AG20443 (cell line): Measurements from ENCODE around the gene KRTAP4-1.
A peak's percentile ranks its signal among the peaks of the same experiment; 100 is the strongest.
"Not testable (repeated sequence)": the region's sequence is repeated elsewhere in the genome, so short reads cannot be mapped to it uniquely, and the experiment has no call there.

ENCODE experiments used
- DNase-seq: peaks from one replicate; pipeline ENCODE4 v3.0.0; 2012; ENCODE audit warnings: low spot score, mixed read lengths

The KRTAP4-1 gene

DNA sequence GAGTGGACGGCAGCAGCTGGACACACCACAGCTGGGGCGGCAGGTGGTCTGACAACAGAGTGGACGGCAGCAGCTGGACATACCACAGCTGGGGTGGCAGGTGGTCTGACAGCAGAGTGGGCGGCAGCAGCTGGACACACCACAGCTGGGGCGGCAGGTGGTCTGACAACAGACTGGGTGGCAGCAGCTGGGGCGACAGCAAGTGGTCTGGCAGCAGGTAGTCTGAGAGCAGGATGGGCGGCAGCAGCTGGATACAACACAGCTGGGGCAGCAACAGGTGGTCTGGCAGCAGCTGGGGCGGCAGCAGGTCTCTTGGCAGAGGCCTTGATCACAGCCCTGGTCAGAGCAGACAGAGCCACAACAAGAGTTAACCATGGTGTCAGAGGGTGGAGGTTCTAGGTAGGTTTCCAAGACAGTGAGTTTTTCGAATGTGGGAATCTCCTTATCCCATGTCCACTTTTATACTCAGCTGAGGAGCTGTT lies at the start of gene KRTAP4-1:
TSS of gene KRTAP4-1 (minus strand) at position 432 of the 482 bp plus-strand sequence. CDS start at position 375, 57 bp downstream.
- DNase-seq = no peak

GRCh38 chr17:41232399-41233105 lies 47.8 kb upstream of the KRTAP4-1 start, which contains the start of gene KRTAP9-3:
Gene KRTAP9-3 (plus strand): TSS chr17:41232449. CDS start chr17:41232502, 53 bp downstream.
- not testable (repeated sequence) for DNase-seq

DNA sequence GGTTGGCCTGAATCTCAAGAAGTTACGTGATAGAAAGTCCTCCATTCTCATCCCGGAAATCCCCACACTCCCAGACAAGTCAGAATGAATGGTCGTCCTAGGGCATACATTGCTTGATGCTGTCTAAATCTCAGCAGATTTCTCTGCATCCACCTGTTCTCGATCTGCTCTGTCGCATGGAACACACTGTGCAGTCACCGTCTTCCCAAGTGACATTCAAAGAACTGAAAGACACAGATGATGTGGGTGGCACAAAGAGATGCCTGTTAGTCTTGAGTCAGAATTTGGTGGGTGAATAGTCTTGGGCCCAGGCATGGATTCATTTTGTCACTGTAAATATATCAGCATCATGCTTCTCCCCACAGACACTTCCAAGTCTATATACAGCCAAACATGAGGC lies 47.0 kb upstream of the KRTAP4-1 start:
- DNase-seq = no peak

DNA sequence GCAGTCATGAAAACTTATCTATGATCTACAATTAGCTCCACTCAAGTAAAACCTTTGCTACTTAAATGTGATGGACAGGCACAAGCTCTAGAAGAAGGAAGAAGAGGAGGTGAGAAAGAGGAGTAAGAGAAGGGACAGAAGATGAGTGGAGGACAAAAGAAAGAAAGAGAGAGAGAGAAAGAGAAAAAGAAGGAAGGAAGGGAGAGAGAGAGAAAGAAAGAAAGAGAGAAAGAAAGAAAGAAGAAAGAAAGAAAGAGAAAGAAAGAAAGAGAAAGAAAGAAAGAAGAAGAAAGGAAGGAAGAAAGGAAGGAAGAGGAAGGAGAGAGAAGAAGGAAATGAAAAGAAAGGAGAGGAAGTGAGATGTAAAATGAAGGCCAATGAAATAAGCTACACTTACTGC lies 45.4 kb upstream of the KRTAP4-1 start:
- no peak for DNase-seq

GRCh38 chr17:41226598-41227095 lies 41.9 kb upstream of the KRTAP4-1 start, which contains the start of gene KRTAP9-2:
Gene KRTAP9-2 (plus strand): TSS chr17:41226648. CDS start chr17:41226655, 7 bp downstream.
- DNase-seq = not testable (repeated sequence)

GRCh38 chr17:41226051-41226450 lies 41.3 kb upstream of the KRTAP4-1 start:
- no peak for DNase-seq

GRCh38 chr17:41223821-41224220 lies 39.1 kb upstream of the KRTAP4-1 start:
- no peak for DNase-seq

DNA sequence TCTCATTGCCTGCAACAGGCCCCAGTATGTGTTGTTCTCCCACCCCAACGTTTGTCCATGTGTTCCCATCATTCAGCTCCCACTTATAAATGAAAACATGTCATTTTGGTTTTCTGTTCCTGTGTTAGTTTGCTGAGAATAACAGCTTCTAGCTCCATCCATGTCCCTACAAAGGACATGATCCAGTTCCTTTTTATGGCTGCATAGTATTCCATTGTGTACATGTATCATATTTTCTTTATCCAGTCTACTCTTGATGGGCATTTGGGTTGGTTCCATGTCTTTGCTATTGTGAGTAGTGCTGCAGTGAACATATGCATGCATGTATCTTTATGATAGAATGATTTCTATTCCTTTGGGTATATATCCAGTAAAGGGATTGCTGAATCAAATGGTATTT lies 31.0 kb upstream of the KRTAP4-1 start:
- no peak for DNase-seq

DNA sequence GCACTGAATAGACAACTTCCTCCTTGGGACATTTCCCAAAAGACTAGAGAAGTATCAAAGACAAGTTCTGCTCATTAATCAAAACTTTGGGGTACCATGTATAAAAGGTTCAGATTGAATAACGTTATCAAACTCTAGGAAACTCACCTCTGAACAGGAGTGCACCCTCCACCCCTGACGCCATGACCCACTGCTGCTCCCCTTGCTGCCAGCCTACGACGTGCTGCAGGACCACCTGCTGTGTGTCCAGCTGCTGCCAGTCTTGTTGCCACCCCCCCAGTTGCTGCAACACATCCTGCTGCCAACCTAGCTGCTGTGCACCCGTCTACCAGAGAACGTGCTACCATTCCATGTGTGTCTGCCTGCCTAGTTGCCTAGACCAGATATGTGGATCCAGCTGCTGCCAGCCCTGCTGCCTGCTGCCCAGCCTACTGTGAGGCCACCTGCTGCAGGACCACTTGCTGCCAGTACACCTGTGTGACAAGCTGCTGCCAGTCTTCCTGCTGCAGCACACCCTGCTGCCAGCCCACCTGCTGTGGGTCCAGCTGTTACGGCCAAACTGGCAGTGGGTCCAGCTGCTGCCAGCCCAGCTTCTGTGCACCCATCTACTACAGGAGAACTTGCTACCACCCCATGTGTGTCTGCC lies 27.9 kb upstream of the KRTAP4-1 start:
- no peak for DNase-seq

DNA sequence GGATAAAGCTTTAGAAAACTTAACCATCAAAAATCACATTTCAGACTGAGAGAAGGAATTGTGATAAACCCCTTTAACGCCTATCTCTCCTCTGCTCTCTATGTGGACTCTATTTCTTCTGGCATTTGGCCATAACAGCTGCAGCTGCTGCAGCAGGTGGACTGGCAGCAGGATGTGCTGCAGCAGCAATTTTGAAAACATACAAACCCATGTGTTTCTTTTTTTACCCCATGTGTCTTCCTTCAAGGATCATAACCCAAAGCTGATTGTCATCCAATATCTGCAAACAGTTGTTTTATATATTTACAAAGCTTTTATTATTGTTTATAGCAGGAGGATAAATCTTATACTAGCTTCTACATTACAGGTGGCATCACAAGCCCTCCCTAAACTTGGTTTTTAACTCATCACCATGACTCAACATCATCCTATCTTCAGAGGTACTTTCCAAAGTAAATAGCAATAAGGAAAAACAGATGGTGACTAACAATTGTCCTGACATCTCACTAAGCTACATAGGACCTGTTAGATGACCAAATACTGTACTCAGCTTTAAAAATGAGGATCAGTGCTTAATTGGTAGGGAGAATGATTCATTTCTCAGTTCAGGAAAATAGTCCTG lies 27.2 kb upstream of the KRTAP4-1 start:
- DNase-seq = peak; percentile 36

DNA sequence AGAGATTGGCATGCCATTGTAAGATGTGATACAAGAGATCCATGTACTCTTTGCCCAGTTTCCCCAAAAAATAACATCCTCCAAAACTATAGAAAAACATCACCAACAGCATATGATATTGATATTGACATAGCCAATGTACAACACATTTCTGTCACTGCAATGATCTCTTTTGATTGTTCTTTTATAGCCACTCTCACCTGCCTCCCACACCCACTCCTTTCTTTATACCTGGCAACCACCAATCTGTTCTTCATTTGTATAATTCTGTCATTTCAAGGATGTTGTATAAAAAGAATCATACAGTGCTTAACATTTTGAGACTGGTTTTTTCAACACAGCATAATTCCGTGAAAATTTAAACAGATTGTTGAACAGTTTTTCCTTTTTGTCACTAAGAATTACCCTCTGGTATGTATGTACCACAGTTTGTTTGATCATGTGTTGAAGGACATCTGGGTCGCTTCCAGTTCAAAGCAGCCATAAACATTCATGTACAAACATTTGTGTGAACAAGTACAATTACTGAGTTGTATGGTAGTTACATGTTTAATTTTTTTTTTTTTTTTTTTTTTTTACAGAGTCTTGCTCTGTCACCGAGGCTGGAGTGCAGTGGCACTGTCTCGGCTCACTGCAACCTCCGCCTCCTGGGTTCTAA lies 14.8 kb upstream of the KRTAP4-1 start:
- no peak for DNase-seq

DNA sequence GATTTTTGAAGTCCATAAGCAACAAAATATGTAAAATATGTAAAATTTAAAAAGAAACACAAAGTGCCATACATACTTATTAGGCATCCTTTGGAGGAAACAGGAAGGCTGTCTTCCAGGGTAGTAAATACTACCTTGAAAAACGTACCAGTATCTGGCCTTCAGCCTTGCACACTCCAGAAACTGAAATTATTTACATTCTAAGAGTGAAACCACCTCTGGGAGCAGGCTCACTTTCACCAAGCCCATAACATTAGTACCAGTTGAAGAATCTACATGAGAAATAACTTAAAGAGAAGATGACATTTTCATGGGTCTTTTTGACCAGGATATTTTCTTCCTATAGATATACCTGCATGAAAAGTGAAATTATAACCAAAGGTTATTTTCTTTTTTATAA lies 11.4 kb upstream of the KRTAP4-1 start:
- no peak for DNase-seq

DNA sequence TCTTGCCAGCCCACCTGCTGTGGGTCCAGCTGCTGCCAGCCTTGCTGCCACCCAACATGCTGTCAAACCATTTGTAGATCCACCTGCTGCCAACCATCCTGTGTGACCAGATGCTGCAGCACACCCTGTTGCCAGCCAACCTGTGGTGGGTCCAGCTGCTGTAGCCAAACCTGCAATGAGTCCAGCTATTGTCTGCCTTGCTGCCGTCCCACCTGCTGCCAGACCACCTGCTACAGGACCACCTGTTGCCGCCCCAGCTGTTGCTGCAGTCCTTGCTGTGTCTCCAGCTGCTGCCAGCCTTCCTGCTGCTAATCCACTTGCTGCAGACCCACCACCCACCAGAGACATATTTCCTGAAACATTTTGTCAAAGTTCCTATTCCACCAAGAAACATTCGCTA lies 5.6 kb upstream of the KRTAP4-1 start:
- DNase-seq = no peak

GRCh38 chr17:41189837-41190318 lies 5.2 kb upstream of the KRTAP4-1 start, which contains the start of gene KRTAP9-1:
Gene KRTAP9-1 (plus strand): TSS chr17:41189887. CDS start chr17:41189887, 0 bp downstream.
- DNase-seq = not testable (repeated sequence)

GRCh38 chr17:41186872-41187271 lies 2.2 kb upstream of the KRTAP4-1 start:
- DNase-seq = no peak

GRCh38 chr17:41185001-41185400 lies 290 bp upstream of the KRTAP4-1 start:
- DNase-seq = no peak

DNA sequence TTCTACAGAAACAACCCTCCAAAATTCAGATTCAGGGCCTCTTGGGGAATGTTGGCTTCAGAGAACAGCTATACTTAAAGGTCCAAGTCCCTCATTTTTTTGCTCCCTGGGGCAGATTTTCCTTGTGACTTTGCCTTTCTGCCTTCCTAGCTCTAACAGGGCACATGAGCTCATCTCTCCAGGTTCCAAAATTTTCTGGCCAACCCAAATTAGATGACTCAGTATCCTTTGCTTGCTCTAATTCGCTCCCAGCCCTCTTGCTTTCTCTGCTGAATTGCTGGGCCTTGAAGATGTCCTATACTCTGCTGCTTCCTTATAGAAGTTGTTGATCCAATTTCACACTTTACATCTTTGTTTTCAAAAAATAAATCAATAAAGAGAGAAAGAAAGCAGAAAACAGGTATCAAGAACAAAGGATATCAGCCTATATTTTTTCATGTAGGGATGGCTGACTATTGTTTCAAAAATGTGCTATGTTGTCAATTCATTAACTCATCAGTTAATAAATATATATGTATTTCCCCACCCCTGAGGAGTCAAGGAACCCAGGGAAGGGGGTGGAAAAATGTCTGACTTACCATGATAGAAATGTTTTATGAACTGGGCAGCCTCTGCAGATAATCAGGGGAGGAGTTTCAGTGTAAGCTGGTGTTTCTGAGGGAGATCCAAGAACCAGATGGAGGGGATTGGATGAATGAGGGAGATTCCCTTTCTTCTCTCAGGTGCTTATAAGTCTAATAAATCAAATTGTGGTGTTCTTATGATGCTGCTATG lies 5.7 kb downstream of the KRTAP4-1 start:
- DNase-seq = peak; percentile 76

DNA sequence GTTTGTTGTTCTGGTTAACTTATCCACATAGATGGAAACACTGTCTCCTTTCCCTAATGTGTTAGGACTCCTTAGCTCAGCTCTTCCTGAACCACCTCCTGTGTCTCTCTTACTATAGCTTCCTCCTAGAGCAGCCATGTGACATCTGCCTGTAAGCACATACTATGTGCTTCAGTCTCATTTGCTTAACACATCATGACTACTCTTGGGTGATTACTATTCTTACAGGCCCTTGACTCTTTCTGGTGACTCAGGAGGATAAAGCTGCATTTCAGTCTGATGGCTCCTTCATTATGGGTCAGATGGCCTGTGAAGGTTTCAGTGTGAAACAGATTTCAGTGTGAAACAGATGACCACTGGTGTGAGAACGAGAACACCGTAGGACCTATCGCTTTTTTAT lies 6.4 kb downstream of the KRTAP4-1 start:
- peak; percentile 55 for DNase-seq

DNA sequence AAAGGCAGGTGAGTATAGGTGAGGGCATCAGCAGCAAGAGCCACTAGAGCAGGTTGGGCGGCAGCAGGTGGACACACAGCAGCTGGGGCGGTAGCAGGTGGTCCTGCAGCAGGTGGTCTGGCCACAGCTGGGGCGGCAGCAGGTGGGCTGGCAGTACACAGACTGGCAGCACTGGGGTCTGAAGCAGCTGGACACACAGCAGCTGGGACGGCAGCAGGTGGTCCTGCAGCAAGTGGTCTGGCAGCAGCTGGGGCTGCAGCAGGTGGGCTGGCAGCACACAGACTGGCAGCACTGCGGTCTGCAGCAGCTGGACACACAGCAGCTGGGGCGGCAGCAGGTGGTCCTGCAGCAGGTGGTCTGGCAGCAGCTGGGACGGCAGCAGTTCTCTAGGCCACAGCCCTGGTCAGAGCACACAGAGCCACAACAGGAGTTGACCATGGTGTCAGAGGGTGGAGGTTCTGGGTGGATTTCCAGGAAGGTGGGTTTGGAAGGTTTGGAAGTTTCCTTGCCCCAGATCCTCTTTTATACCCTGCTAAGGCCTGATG lies 6.9 kb downstream of the KRTAP4-1 start, which contains the start of gene KRTAP4-2:
TSS of gene KRTAP4-2 (minus strand) at position 495 of the 545 bp plus-strand sequence. CDS start at position 438, 57 bp downstream.
- DNase-seq = no peak

- no peak for DNase-seq
These were observed 7.8 kb downstream of the KRTAP4-1 start for GRCh38 chr17:41176744-41177387.
